ENCODE measurements around the gene PRKAG2. TPM values are rescaled to one million over a fixed set of nuclear protein-coding genes. Genes with fewer than 3 reads are reported as not detected.

Gene PRKAG2
- polyA plus RNA-seq, 1 of the 3 experiments (the other 2 are of a cell fraction): 51.6 TPM

DNA sequence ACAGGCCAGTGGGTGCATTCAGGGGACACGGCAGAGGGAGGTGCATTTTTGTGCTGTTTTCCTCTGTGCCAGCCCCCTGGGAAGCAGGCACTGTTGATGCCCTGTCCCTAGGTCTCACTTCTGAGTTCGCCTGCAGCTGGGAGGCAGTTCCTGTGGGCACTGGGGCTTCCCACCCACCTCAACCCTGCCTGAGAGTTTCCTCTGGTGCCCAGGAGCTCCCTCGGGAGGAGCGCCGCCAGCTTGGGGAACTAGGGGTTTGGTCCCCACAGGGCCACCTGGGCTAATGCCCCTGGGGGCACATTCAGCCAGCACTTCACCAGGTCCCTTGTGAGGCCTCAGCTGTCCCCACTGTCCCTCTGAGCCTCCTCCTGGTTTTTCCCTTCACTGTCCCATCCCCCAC is 179.0 kb downstream of the PRKAG2 start:
- H3K36me3 ChIP-seq (replicated peaks in 1 of 2; ENCODE audit: control insufficient read depth in 1 of 2, insufficient read depth in 2 of 2, low read length in 1 of 2): no peaks in the 10 kb centered on the region
- POLR2A ChIA-PET: no interaction called here
- H4K20me1 ChIP-seq (ENCODE audit: insufficient read depth): no peaks in the 10 kb centered on the region
- CTCF ChIA-PET: interaction anchor here (0.6 to 7.0 kb wide), 6 partner anchors 8 to 66 kb away, joined by 3 to 45 read pairs (median 4); no protein-coding TSS in a partner anchor
- peaks cover 17 to 31% of the 10 kb centered on the region in 2 experiments; a peak in 3 of 4 replicates for H3K4me1 ChIP-seq (ENCODE audit: control insufficient read depth in 1 of 2, insufficient read depth in 2 of 2, low read depth in 1 of 2, low read length in 1 of 2)
- H3K4me2 ChIP-seq: no peak overlapping the region
- TF ChIP-seq RCOR1 (IDR thresholded peaks at IDR 0.05; ENCODE audit: low read length) (no peak), RXRA (IDR thresholded peaks at IDR 0.05; ENCODE audit: borderline replicate concordance, low read depth) (no peak), MEF2A (IDR thresholded peaks at IDR 0.05; ENCODE audit: borderline replicate concordance, low read depth) (no peak), FOSL2 (IDR thresholded peaks at IDR 0.05; ENCODE audit: borderline replicate concordance, low read depth) (no peak), SIN3A (IDR thresholded peaks at IDR 0.05; ENCODE audit: borderline replicate concordance, low read depth, low read length) (no peak), RFX5 (IDR thresholded peaks at IDR 0.05; ENCODE audit: low read length) (no peak), TAF1 (IDR thresholded peaks at IDR 0.05; ENCODE audit: borderline replicate concordance, low read depth, low read length) (no peak)
- TF ChIP-seq, protein P1, sequence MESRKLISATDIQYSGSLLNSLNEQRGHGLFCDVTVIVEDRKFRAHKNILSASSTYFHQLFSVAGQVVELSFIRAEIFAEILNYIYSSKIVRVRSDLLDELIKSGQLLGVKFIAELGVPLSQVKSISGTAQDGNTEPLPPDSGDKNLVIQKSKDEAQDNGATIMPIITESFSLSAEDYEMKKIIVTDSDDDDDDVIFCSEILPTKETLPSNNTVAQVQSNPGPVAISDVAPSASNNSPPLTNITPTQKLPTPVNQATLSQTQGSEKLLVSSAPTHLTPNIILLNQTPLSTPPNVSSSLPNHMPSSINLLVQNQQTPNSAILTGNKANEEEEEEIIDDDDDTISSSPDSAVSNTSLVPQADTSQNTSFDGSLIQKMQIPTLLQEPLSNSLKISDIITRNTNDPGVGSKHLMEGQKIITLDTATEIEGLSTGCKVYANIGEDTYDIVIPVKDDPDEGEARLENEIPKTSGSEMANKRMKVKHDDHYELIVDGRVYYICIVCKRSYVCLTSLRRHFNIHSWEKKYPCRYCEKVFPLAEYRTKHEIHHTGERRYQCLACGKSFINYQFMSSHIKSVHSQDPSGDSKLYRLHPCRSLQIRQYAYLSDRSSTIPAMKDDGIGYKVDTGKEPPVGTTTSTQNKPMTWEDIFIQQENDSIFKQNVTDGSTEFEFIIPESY (IDR thresholded peaks at IDR 0.05; ENCODE audit: borderline replicate concordance, low read depth): no peak
- TF ChIP-seq, protein P2, sequence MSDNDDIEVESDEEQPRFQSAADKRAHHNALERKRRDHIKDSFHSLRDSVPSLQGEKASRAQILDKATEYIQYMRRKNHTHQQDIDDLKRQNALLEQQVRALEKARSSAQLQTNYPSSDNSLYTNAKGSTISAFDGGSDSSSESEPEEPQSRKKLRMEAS (IDR thresholded peaks at IDR 0.05; ENCODE audit: low read depth): no peak
- TF ChIP-seq, protein P3, sequence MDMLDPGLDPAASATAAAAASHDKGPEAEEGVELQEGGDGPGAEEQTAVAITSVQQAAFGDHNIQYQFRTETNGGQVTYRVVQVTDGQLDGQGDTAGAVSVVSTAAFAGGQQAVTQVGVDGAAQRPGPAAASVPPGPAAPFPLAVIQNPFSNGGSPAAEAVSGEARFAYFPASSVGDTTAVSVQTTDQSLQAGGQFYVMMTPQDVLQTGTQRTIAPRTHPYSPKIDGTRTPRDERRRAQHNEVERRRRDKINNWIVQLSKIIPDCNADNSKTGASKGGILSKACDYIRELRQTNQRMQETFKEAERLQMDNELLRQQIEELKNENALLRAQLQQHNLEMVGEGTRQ (IDR thresholded peaks at IDR 0.05; ENCODE audit: borderline replicate concordance, low read depth, low read length): no peak
- TF ChIP-seq, protein P4, sequence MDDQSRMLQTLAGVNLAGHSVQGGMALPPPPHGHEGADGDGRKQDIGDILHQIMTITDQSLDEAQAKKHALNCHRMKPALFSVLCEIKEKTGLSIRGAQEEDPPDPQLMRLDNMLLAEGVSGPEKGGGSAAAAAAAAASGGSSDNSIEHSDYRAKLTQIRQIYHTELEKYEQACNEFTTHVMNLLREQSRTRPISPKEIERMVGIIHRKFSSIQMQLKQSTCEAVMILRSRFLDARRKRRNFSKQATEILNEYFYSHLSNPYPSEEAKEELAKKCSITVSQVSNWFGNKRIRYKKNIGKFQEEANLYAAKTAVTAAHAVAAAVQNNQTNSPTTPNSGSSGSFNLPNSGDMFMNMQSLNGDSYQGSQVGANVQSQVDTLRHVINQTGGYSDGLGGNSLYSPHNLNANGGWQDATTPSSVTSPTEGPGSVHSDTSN (IDR thresholded peaks at IDR 0.05): no peak
- TF ChIP-seq, protein P5, sequence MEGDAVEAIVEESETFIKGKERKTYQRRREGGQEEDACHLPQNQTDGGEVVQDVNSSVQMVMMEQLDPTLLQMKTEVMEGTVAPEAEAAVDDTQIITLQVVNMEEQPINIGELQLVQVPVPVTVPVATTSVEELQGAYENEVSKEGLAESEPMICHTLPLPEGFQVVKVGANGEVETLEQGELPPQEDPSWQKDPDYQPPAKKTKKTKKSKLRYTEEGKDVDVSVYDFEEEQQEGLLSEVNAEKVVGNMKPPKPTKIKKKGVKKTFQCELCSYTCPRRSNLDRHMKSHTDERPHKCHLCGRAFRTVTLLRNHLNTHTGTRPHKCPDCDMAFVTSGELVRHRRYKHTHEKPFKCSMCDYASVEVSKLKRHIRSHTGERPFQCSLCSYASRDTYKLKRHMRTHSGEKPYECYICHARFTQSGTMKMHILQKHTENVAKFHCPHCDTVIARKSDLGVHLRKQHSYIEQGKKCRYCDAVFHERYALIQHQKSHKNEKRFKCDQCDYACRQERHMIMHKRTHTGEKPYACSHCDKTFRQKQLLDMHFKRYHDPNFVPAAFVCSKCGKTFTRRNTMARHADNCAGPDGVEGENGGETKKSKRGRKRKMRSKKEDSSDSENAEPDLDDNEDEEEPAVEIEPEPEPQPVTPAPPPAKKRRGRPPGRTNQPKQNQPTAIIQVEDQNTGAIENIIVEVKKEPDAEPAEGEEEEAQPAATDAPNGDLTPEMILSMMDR (IDR thresholded peaks at IDR 0.05): no peak
- TF ChIP-seq, protein P6, sequence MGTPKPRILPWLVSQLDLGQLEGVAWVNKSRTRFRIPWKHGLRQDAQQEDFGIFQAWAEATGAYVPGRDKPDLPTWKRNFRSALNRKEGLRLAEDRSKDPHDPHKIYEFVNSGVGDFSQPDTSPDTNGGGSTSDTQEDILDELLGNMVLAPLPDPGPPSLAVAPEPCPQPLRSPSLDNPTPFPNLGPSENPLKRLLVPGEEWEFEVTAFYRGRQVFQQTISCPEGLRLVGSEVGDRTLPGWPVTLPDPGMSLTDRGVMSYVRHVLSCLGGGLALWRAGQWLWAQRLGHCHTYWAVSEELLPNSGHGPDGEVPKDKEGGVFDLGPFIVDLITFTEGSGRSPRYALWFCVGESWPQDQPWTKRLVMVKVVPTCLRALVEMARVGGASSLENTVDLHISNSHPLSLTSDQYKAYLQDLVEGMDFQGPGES (IDR thresholded peaks at IDR 0.05; ENCODE audit: low read depth, low read length): no peak
- no peaks in the 10 kb centered on the region for H3K27me3 ChIP-seq (ENCODE audit: insufficient read depth)
- no peak overlapping the region for H3K9ac ChIP-seq
- DNase-seq: no peak
- no peak overlapping the region for H3K27ac ChIP-seq (ENCODE audit: low read depth in 2 of 2, low read length in 1 of 2)
- H3K79me2 ChIP-seq (ENCODE audit: insufficient read depth): no peaks in the 10 kb centered on the region
- no peak overlapping the region for H3K4me3 ChIP-seq (ENCODE audit: low read depth in 2 of 2, low read length in 1 of 2)
- WGBS (ENCODE audit: low lambda C conversion rate): 90% methylated on average over 2 of the region's 5 CpGs
- no peak overlapping the region for H2AFZ ChIP-seq (ENCODE audit: low read depth)
- H3F3A ChIP-seq (replicated peaks; ENCODE audit: insufficient read depth): peaks cover 9% of the 10 kb centered on the region
- H3K9me2 ChIP-seq: no peaks in the 10 kb centered on the region
- no peaks in the 10 kb centered on the region for H3K9me3 ChIP-seq
